ENCODE measurements around the gene HNRNPA1. TPM values are rescaled to one million over a fixed set of nuclear protein-coding genes. Genes with fewer than 3 reads are reported as not detected.
A peak's percentile ranks its signal among the peaks of the same experiment; 100 is the strongest.

HNRNPA1 gene
- total and polyA plus RNA-seq, 9 of the 15 experiments (the other 6 are each of a cell fraction or from before 2014, with no cell fraction given), result 1,166 to 2,703 (median 1,815) TPM

- TF ChIP-seq NKRF (IDR thresholded peaks at IDR 0.05; ENCODE audit: borderline replicate concordance) (no peak; the same call in 1 of the 2 replicates), ZNF436 (CRISPR knock-in tag; IDR thresholded peaks at IDR 0.05) (peak; percentile 34; the same call in 1 of the 2 replicates), KAT2B (IDR thresholded peaks at IDR 0.05; ENCODE audit: low read depth, low read length) (no peak), ZNF121 (CRISPR knock-in tag; conservative IDR thresholded peaks at IDR 0.05) (no peak), SIN3A (IDR thresholded peaks at IDR 0.05; ENCODE audit: borderline replicate concordance in 2 of 2, control insufficient read depth in 1 of 2, low read depth in 2 of 2, low read length in 2 of 2) (peak in 1 of 2 experiments; percentile 54; a peak in 2 of 4 replicates), FOSL1 (tag; conservative IDR thresholded peaks at IDR 0.05) (no peak), NCOA1 (IDR thresholded peaks at IDR 0.05; ENCODE audit: low read depth) (no peak), ARID4B (CRISPR knock-in tag; IDR thresholded peaks at IDR 0.05) (peak; percentile 55; the same call in 1 of the 2 replicates), SFPQ (IDR thresholded peaks at IDR 0.05; ENCODE audit: low read depth, low read length) (no peak), GATA2 (CRISPR knock-in tag; IDR thresholded peaks at IDR 0.05) (no peak), TAL1 (IDR thresholded peaks at IDR 0.05) (no peak), TCF7L2 (IDR thresholded peaks at IDR 0.05; ENCODE audit: low read depth, low read length) (no peak)
- TF ChIP-seq, protein P1, sequence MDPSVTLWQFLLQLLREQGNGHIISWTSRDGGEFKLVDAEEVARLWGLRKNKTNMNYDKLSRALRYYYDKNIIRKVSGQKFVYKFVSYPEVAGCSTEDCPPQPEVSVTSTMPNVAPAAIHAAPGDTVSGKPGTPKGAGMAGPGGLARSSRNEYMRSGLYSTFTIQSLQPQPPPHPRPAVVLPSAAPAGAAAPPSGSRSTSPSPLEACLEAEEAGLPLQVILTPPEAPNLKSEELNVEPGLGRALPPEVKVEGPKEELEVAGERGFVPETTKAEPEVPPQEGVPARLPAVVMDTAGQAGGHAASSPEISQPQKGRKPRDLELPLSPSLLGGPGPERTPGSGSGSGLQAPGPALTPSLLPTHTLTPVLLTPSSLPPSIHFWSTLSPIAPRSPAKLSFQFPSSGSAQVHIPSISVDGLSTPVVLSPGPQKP (CRISPR knock-in tag; IDR thresholded peaks at IDR 0.05), result no peak
Measured at GRCh38 chr12:54279632-54280467, 676 bp upstream of the HNRNPA1 start, which contains the start of gene CBX5 (continued).

All from K562 (cell line).